ENCODE results near the gene PRRT1.

GRCh38 chr6:32163559-32164258 is 12.0 kb upstream of the PRRT1 start:
- no peak for TF ChIP-seq POLR2A (IDR thresholded peaks at IDR 0.05)
- TF ChIP-seq, protein P1, sequence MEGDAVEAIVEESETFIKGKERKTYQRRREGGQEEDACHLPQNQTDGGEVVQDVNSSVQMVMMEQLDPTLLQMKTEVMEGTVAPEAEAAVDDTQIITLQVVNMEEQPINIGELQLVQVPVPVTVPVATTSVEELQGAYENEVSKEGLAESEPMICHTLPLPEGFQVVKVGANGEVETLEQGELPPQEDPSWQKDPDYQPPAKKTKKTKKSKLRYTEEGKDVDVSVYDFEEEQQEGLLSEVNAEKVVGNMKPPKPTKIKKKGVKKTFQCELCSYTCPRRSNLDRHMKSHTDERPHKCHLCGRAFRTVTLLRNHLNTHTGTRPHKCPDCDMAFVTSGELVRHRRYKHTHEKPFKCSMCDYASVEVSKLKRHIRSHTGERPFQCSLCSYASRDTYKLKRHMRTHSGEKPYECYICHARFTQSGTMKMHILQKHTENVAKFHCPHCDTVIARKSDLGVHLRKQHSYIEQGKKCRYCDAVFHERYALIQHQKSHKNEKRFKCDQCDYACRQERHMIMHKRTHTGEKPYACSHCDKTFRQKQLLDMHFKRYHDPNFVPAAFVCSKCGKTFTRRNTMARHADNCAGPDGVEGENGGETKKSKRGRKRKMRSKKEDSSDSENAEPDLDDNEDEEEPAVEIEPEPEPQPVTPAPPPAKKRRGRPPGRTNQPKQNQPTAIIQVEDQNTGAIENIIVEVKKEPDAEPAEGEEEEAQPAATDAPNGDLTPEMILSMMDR (IDR thresholded peaks at IDR 0.05), result no peak
